HL-60 (cell line): ENCODE measurements around the gene BCL2L12.

Source experiments
- DNase-seq, 2 experiments: peaks; one replicate each; pipeline ENCODE4 v3.0.0-alpha.2; 2010 to 2020; ENCODE audit warnings: low read depth in 1 of 2, low spot score in 1 of 2
- H3K27ac ChIP-seq: fragments of 250-450 bp; sonication (Bioruptor Pico); replicated peaks from 2 replicates; pipeline ENCODE4 v1.5.1; 2020; ENCODE audit warnings: mild to moderate bottlenecking, moderate library complexity
- H3K27me3 ChIP-seq: fragments of 250-450 bp; sonication (Bioruptor Pico); 2 replicates; pipeline ENCODE4 v1.5.1; 2021; ENCODE audit warnings: mild to moderate bottlenecking, moderate library complexity; ENCODE audit not compliant: insufficient read depth, poor library complexity, severe bottlenecking
- H3K4me3 ChIP-seq: replicated peaks from 2 replicates; pipeline ENCODE4 v1.5.1; 2011; ENCODE audit warnings: mild to moderate bottlenecking, control low read depth, low read length; ENCODE audit not compliant: insufficient read depth
- GABPA ChIP-seq: IDR thresholded peaks from 2 replicates; pipeline ENCODE4 v1.6.1; 2012; ENCODE audit warnings: low read depth
- POLR2AphosphoS5 ChIP-seq: IDR thresholded peaks from 2 replicates; pipeline ENCODE4 v1.6.1; 2012; ENCODE audit warnings: low read depth
- REST ChIP-seq: IDR thresholded peaks from 2 replicates; pipeline ENCODE4 v1.6.1; 2012; ENCODE audit warnings: low read depth; ENCODE audit not compliant: insufficient replicate concordance
- SPI1 ChIP-seq: IDR thresholded peaks from 2 replicates; pipeline ENCODE4 v1.6.1; 2012; ENCODE audit warnings: low read depth, mild to moderate bottlenecking, borderline replicate concordance
- TF ChIP-seq, protein P1 (sequence below): IDR thresholded peaks from one replicate; pipeline ENCODE4 v1.5.1; 2011; ENCODE audit warnings: low read length, control low read depth, inconsistent platforms; ENCODE audit not compliant: insufficient read depth

Gene BCL2L12

GRCh38 chr19:49691243-49692146 is 25.8 kb downstream of the BCL2L12 start:
- Histone ChIP-seq H3K27me3 (no peaks in the 10 kb centered on the region), H3K4me3 (no peak overlapping the region), H3K27ac (no peak overlapping the region)
- TF ChIP-seq, protein P1, sequence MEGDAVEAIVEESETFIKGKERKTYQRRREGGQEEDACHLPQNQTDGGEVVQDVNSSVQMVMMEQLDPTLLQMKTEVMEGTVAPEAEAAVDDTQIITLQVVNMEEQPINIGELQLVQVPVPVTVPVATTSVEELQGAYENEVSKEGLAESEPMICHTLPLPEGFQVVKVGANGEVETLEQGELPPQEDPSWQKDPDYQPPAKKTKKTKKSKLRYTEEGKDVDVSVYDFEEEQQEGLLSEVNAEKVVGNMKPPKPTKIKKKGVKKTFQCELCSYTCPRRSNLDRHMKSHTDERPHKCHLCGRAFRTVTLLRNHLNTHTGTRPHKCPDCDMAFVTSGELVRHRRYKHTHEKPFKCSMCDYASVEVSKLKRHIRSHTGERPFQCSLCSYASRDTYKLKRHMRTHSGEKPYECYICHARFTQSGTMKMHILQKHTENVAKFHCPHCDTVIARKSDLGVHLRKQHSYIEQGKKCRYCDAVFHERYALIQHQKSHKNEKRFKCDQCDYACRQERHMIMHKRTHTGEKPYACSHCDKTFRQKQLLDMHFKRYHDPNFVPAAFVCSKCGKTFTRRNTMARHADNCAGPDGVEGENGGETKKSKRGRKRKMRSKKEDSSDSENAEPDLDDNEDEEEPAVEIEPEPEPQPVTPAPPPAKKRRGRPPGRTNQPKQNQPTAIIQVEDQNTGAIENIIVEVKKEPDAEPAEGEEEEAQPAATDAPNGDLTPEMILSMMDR, result no peak
- TF ChIP-seq POLR2AphosphoS5, result no peak
- no peak for TF ChIP-seq REST
- no peak for TF ChIP-seq GABPA
- no peak for TF ChIP-seq SPI1
- DNase-seq, result no peak

DNA sequence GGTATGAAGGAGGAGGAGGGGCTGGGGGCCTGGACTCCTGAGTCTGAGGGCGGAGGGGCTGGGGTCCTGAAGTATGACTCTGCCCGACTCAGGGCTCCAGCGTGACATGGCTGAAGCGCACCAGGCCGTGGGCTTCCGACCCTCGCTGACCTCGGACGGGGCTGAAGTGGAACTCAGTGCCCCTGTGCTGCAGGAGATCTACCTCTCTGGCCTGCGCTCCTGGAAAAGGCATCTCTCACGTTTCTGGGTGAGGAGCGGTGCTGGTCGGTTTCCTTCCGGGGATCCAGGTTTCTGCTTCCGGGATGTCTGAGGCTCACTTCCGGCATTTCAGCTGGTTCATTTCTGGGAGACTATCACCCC is 26.4 kb downstream of the BCL2L12 start:
- Histone ChIP-seq H3K27me3 (no peaks in the 10 kb centered on the region), H3K27ac (no peak overlapping the region), H3K4me3 (no peak overlapping the region)
- no peak for DNase-seq
- TF ChIP-seq GABPA (peak; percentile 48; the same call in 1 of the 2 replicates), POLR2AphosphoS5 (no peak)

DNA sequence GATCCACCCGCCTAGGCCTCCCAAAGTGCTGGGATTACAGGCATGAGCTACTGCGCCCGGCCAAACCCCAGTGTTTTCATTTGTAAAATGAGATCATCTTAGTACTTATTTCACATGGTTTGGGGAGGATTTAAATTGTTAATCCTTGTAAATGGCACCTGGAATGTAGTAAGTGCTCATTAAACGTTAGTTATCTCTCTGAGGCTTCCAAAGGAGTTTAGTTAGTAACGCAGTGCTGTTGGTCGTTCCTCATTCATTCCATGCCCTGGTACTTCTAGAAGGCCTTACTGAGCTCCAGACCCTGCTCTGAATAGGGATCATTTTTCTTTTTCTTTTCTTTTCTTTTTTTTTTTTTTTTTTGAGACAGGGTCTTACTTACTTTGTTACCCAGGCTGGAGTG is 30.4 kb downstream of the BCL2L12 start:
- no peak for DNase-seq
- no peaks in the 10 kb centered on the region for H3K27me3 ChIP-seq
- no peak overlapping the region for H3K27ac ChIP-seq
- no peak overlapping the region for H3K4me3 ChIP-seq
- TF ChIP-seq GABPA (no peak), REST (no peak), POLR2AphosphoS5 (no peak), SPI1 (no peak)
- TF ChIP-seq, protein P1, result no peak

DNA sequence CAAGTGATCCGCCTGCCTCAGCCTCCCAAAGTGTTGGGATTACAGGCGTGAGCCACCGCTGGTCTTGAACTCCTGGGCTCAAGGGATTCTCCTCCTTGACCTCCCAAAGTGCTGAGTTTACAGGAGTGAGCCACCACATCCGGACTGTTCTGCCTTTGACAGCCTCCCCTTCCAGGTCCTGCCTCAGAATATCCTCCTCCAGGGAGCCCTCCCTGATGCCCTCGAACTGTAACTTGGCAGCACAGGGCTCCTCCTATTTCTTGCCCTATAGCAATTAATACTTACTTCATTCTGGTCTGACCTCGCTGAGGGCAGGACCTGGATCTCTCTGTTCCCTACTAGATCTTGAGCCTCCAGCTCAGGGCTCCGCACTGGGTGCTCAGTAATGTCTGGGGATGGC is 31.1 kb downstream of the BCL2L12 start:
- Histone ChIP-seq H3K27me3 (peaks cover 2% of the 10 kb centered on the region), H3K4me3 (no peak overlapping the region), H3K27ac (no peak overlapping the region)
- no peak for DNase-seq
- TF ChIP-seq, protein P1, result no peak
- no peak for TF ChIP-seq POLR2AphosphoS5
- TF ChIP-seq SPI1, result no peak
